ENCODE data around the gene ZNF638.

ZNF638 gene

GRCh38 chr2:71474744-71475397 is 143.3 kb downstream of the ZNF638 start:
- H3K4me3 ChIP-seq (ENCODE audit: control insufficient read depth, low read depth, low read length), result no peak overlapping the region
- DNase-seq (ENCODE audit: low read depth), result no peak

GRCh38 chr2:71476495-71476894 is 144.9 kb downstream of the ZNF638 start:
- H3K4me3 ChIP-seq (ENCODE audit: control insufficient read depth, low read depth, low read length), result no peak overlapping the region
- DNase-seq (ENCODE audit: low read depth), result no peak
- TF ChIP-seq CTCF (IDR thresholded peaks at IDR 0.05; ENCODE audit: control insufficient read depth, insufficient read depth, low read depth, low read length, missing control alignments), result no peak

More at GRCh38 chr2:71474744-71475397, 143.3 kb downstream of the ZNF638 start:
- TF ChIP-seq CTCF (IDR thresholded peaks at IDR 0.05; ENCODE audit: control insufficient read depth, insufficient read depth, low read depth, low read length, missing control alignments), result no peak

GRCh38 chr2:71477231-71477691 is 145.7 kb downstream of the ZNF638 start:
- no peak for DNase-seq (ENCODE audit: low read depth)
- no peak for TF ChIP-seq CTCF (IDR thresholded peaks at IDR 0.05; ENCODE audit: control insufficient read depth, insufficient read depth, low read depth, low read length, missing control alignments)
- no peak overlapping the region for H3K4me3 ChIP-seq (ENCODE audit: control insufficient read depth, low read depth, low read length)

GRCh38 chr2:71478806-71479205 is 147.2 kb downstream of the ZNF638 start:
- no peak for TF ChIP-seq CTCF (IDR thresholded peaks at IDR 0.05; ENCODE audit: control insufficient read depth, insufficient read depth, low read depth, low read length, missing control alignments)
- no peak for DNase-seq (ENCODE audit: low read depth)
- no peak overlapping the region for H3K4me3 ChIP-seq (ENCODE audit: control insufficient read depth, low read depth, low read length)

GRCh38 chr2:71479261-71479660 is 147.7 kb downstream of the ZNF638 start:
- DNase-seq (ENCODE audit: low read depth), result no peak
- TF ChIP-seq CTCF (IDR thresholded peaks at IDR 0.05; ENCODE audit: control insufficient read depth, insufficient read depth, low read depth, low read length, missing control alignments), result no peak
- H3K4me3 ChIP-seq (ENCODE audit: control insufficient read depth, low read depth, low read length), result no peak overlapping the region

- no peak for TF ChIP-seq CTCF (IDR thresholded peaks at IDR 0.05; ENCODE audit: control insufficient read depth, insufficient read depth, low read depth, low read length, missing control alignments)
- no peak for DNase-seq (ENCODE audit: low read depth)
- H3K4me3 ChIP-seq (ENCODE audit: control insufficient read depth, low read depth, low read length), result no peak overlapping the region
These were observed 149.5 kb downstream of the ZNF638 start for GRCh38 chr2:71481111-71481510.

Measured in AG09309 (cell line).